Subcutaneous abdominal adipose tissue (tissue), 5 donors: ENCODE results near the gene CEP192.
A peak's percentile ranks its signal among the peaks of the same experiment; 100 is the strongest.
"Not testable (repeated sequence)": the region's sequence is repeated elsewhere in the genome, so short reads cannot be mapped to it uniquely, and the experiment has no call there.

ENCODE experiments used
- H3K27ac ChIP-seq: one replicate; pipeline ENCODE4 v1.7.0; 2013; ENCODE audit warnings: low read depth, mild to moderate bottlenecking, inconsistent platforms, low read length, moderate library complexity
- H3K27me3 ChIP-seq, 5 donors: one replicate each; pipeline ENCODE4 v1.7.0; 2013; ENCODE audit warnings: low read length in 5 of 5, inconsistent platforms in 1 of 5; ENCODE audit not compliant: control insufficient read depth in 5 of 5, insufficient read depth in 4 of 5
- H3K36me3 ChIP-seq, 5 donors: one replicate each; pipeline ENCODE4 v1.7.0; 2013; ENCODE audit warnings: low read length in 5 of 5; ENCODE audit not compliant: control insufficient read depth in 5 of 5, insufficient read depth in 5 of 5
- H3K4me1 ChIP-seq, 5 donors: one replicate each; pipeline ENCODE4 v1.7.0; 2013; ENCODE audit warnings: low read length in 5 of 5, mild to moderate bottlenecking in 3 of 5, moderate library complexity in 1 of 5; ENCODE audit not compliant: control insufficient read depth in 5 of 5, insufficient read depth in 5 of 5
- H3K4me3 ChIP-seq, 5 donors: one replicate each; pipeline ENCODE4 v1.7.0; 2013; ENCODE audit warnings: low read length in 5 of 5, low read depth in 1 of 5
- H3K9ac ChIP-seq, 5 donors: one replicate each; pipeline ENCODE4 v1.7.0; 2013; ENCODE audit warnings: low read length in 5 of 5, mild to moderate bottlenecking in 4 of 5, moderate library complexity in 3 of 5
- H3K9me3 ChIP-seq, 5 donors: one replicate each; pipeline ENCODE4 v1.7.0; 2013; ENCODE audit warnings: low read length in 5 of 5; ENCODE audit not compliant: control insufficient read depth in 5 of 5
- donor health status: healthy.
- donor health status: healthy.
- donor health status: healthy.
- donor health status: healthy.
- donor health status: healthy.

CEP192 gene

GRCh38 chr18:12963069-12963468 lies 28.1 kb upstream of the CEP192 start:
- peaks cover 10 to 30% (median 14%) of the 10 kb centered on the region in 5 donors for H3K36me3 ChIP-seq
- H3K27me3 ChIP-seq = no peaks in the 10 kb centered on the region
- no peak overlapping the region for H3K27ac ChIP-seq

DNA sequence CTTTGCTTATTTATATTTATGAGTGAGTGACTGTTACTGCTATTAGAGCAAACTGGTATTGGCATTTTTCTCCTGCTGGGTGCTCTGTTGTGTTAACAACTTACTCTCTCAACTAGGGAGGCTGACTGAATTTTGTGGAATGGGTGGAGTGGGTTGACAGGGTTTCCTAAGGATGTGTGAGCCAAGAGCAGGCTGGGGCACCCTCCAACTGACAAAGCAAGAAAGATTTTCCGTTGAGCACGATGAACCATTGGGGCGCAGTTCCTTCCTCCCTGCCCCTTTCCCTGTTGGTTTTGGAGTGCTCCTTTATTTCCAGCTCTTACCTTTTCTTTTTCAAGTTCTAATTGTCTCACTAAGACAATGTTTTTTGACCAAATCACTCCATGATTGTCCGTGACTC lies 23.0 kb upstream of the CEP192 start:
- H3K27ac ChIP-seq = no peak overlapping the region
- no peaks in the 10 kb centered on the region for H3K27me3 ChIP-seq
- peaks cover 0 to 4% (median 0%) of the 10 kb centered on the region in 5 donors for H3K4me1 ChIP-seq
- no peaks in the 10 kb centered on the region for H3K9me3 ChIP-seq
- H3K4me3 ChIP-seq = no peak overlapping the region
- peaks cover 22 to 37% (median 28%) of the 10 kb centered on the region in 5 donors for H3K36me3 ChIP-seq
- no peak overlapping the region for H3K9ac ChIP-seq

More at GRCh38 chr18:12963069-12963468, 28.1 kb upstream of the CEP192 start:
- Histone ChIP-seq H3K9ac (no peak overlapping the region), H3K4me3 (no peak overlapping the region), H3K4me1 (peaks cover 0 to 16% (median 7%) of the 10 kb centered on the region in 5 donors), H3K9me3 (no peaks in the 10 kb centered on the region)

DNA sequence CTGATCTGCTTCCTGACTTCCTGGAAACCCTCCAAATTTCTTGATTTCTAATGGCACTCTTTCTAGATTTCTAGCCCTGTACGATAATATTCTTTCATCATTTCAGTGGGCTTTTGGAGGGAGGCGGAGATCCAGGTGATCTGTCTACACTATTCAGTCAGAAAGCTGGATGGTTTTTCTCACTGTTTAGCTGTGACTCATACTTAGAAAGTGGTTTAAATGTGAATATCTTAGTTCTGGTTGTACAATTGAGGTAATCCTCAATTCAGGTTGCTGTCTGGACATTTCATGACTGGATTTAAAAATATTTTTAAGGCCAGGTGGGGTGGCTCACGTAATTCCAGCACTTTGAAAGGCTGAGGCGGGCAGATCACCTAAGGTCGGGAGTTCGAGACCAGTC lies 22.5 kb upstream of the CEP192 start:
- Histone ChIP-seq H3K4me3 (no peak overlapping the region), H3K27ac (no peak overlapping the region), H3K36me3 (peaks cover 18 to 34% (median 24%) of the 10 kb centered on the region in 5 donors), H3K27me3 (no peaks in the 10 kb centered on the region), H3K4me1 (peaks cover 0 to 4% (median 0%) of the 10 kb centered on the region in 5 donors), H3K9ac (no peak overlapping the region), H3K9me3 (no peaks in the 10 kb centered on the region)

- peaks cover 12 to 63% (median 34%) of the 10 kb centered on the region in 5 donors for H3K36me3 ChIP-seq
- H3K27ac ChIP-seq = no peak overlapping the region
- H3K4me1 ChIP-seq = no peaks in the 10 kb centered on the region
- no peaks in the 10 kb centered on the region for H3K9me3 ChIP-seq
- H3K27me3 ChIP-seq = no peaks in the 10 kb centered on the region
- H3K4me3 ChIP-seq = no peak overlapping the region
- H3K9ac ChIP-seq = no peak overlapping the region
These were observed 17.5 kb upstream of the CEP192 start for GRCh38 chr18:12973562-12974213.

GRCh38 chr18:12975488-12975887 lies 15.7 kb upstream of the CEP192 start:
- H3K4me1 ChIP-seq = no peaks in the 10 kb centered on the region
- H3K27ac ChIP-seq = no peak overlapping the region
- H3K9ac ChIP-seq = no peak overlapping the region
- no peaks in the 10 kb centered on the region for H3K9me3 ChIP-seq
- no peaks in the 10 kb centered on the region for H3K27me3 ChIP-seq
- H3K36me3 ChIP-seq = peaks cover 12 to 63% (median 34%) of the 10 kb centered on the region in 5 donors
- no peak overlapping the region for H3K4me3 ChIP-seq

GRCh38 chr18:12976305-12976704 lies 14.9 kb upstream of the CEP192 start:
- Histone ChIP-seq H3K9me3 (no peaks in the 10 kb centered on the region), H3K4me3 (no peak overlapping the region), H3K27me3 (no peaks in the 10 kb centered on the region), H3K9ac (no peak overlapping the region), H3K36me3 (peaks cover 12 to 58% (median 34%) of the 10 kb centered on the region in 5 donors), H3K27ac (no peak overlapping the region), H3K4me1 (no peaks in the 10 kb centered on the region)

GRCh38 chr18:12980065-12980464 lies 11.1 kb upstream of the CEP192 start:
- H3K4me1 ChIP-seq, H3K9me3 ChIP-seq, H3K27me3 ChIP-seq, H3K4me3 ChIP-seq, H3K27ac ChIP-seq, H3K9ac ChIP-seq: not testable (repeated sequence)
- peaks cover 15 to 43% (median 23%) of the 10 kb centered on the region in 5 donors for H3K36me3 ChIP-seq

GRCh38 chr18:12989397-12990122 lies 1.6 kb upstream of the CEP192 start:
- Histone ChIP-seq H3K27me3 (no peaks in the 10 kb centered on the region), H3K9ac (no peak overlapping the region), H3K9me3 (no peaks in the 10 kb centered on the region), H3K27ac (no peak overlapping the region), H3K4me1 (peaks cover 0 to 25% (median 20%) of the 10 kb centered on the region in 5 donors), H3K4me3 (no peak overlapping the region), H3K36me3 (peaks cover 2 to 9% (median 4%) of the 10 kb centered on the region in 5 donors)

- peaks cover 1 to 7% (median 2%) of the 10 kb centered on the region in 5 donors for H3K36me3 ChIP-seq
- H3K9ac ChIP-seq = peak overlapping the region in 1 of 5 donors; percentile 76
- H3K9me3 ChIP-seq = no peaks in the 10 kb centered on the region
- H3K4me1 ChIP-seq = peaks cover 0 to 25% (median 20%) of the 10 kb centered on the region in 5 donors
- H3K27me3 ChIP-seq = no peaks in the 10 kb centered on the region
- no peak overlapping the region for H3K27ac ChIP-seq
- peak overlapping the region; percentile 85 to 96 (median 93) for H3K4me3 ChIP-seq
These were observed 1.1 kb upstream of the CEP192 start for GRCh38 chr18:12990123-12990475.

DNA sequence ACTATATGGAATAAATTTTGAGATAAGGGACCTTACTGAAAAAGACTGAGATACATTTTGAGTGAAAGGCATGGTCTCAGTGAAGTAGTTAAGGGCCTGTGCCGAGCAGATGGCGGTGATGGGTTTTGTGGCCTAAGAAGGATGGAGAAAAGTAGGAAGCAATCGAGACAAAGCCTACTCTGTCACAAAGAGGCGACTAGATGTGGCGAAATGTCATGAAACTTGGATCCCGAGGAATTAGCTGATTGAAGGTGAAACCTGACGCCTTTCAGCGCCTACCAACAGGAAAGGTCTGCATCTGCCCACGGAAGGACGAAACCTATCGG lies 558 bp upstream of the CEP192 start:
- peak overlapping the region; percentile 91 for H3K27ac ChIP-seq
- no peaks in the 10 kb centered on the region for H3K27me3 ChIP-seq
- H3K4me1 ChIP-seq = peaks cover 0 to 25% (median 20%) of the 10 kb centered on the region in 5 donors
- peak overlapping the region; percentile 65 to 79 (median 76) for H3K9ac ChIP-seq
- no peaks in the 10 kb centered on the region for H3K9me3 ChIP-seq
- H3K4me3 ChIP-seq = peak overlapping the region; percentile 85 to 96 (median 93)
- H3K36me3 ChIP-seq = peaks cover 0 to 5% (median 0%) of the 10 kb centered on the region in 5 donors
